H9 (cell line): ENCODE measurements around the gene CPT1A. TPM values are rescaled to one million over a fixed set of nuclear protein-coding genes. Genes with fewer than 3 reads are reported as not detected.

Source experiments
- DNase-seq: peaks from one replicate; pipeline ENCODE4 v3.0.0-alpha.2; 2017
- H2AFZ ChIP-seq: one replicate; pipeline ENCODE4 v1.6.1; 2013; ENCODE audit warnings: mild to moderate bottlenecking, low read length, control low read depth, moderate library complexity
- H2AK5ac ChIP-seq: 2 replicates; pipeline ENCODE4 v1.6.1; 2013; ENCODE audit warnings: low read length, control low read depth, mixed read lengths; ENCODE audit not compliant: insufficient read length
- H2BK120ac ChIP-seq: one replicate; pipeline ENCODE4 v1.6.1; 2013; ENCODE audit warnings: low read depth, mild to moderate bottlenecking, low read length, control low read depth, inconsistent platforms; ENCODE audit not compliant: poor library complexity, severe bottlenecking
- H2BK12ac ChIP-seq: 2 replicates; pipeline ENCODE4 v1.6.1; 2013; ENCODE audit warnings: low read length, control low read depth, mixed read lengths, low read depth; ENCODE audit not compliant: insufficient read length
- H2BK15ac ChIP-seq: 2 replicates; pipeline ENCODE4 v1.6.1; 2013; ENCODE audit warnings: low read depth, low read length, control low read depth
- H2BK20ac ChIP-seq: one replicate; pipeline ENCODE4 v1.6.1; 2013; ENCODE audit warnings: low read depth, mild to moderate bottlenecking, low read length, control low read depth, inconsistent platforms; ENCODE audit not compliant: poor library complexity, severe bottlenecking
- H2BK5ac ChIP-seq: 2 replicates; pipeline ENCODE4 v1.6.1; 2013; ENCODE audit warnings: low read length, control low read depth, mixed read lengths; ENCODE audit not compliant: insufficient read length
- H3K14ac ChIP-seq: 2 replicates; pipeline ENCODE4 v1.6.1; 2013; ENCODE audit warnings: low read length, control low read depth; ENCODE audit not compliant: insufficient read depth
- H3K18ac ChIP-seq: 2 replicates; pipeline ENCODE4 v1.6.1; 2013; ENCODE audit warnings: low read depth, mild to moderate bottlenecking, mixed read lengths, low read length, control low read depth; ENCODE audit not compliant: insufficient read length
- H3K23ac ChIP-seq: 2 replicates; pipeline ENCODE4 v1.6.1; 2013; ENCODE audit warnings: low read length, control low read depth, mixed read lengths, low read depth; ENCODE audit not compliant: insufficient read length
- H3K23me2 ChIP-seq: 2 replicates; pipeline ENCODE4 v1.6.1; 2013; ENCODE audit warnings: low read depth, mild to moderate bottlenecking, mixed read lengths, low read length, control low read depth; ENCODE audit not compliant: insufficient read length, poor library complexity, severe bottlenecking
- H3K27ac ChIP-seq: 2 replicates; pipeline ENCODE4 v1.5.1; 2013; ENCODE audit warnings: low read length, control low read depth, mixed read lengths, low read depth; ENCODE audit not compliant: insufficient read length
- H3K27me3 ChIP-seq: 2 replicates; pipeline ENCODE4 v1.6.1; 2013; ENCODE audit warnings: low read length, control low read depth, inconsistent platforms; ENCODE audit not compliant: insufficient read depth
- H3K4ac ChIP-seq: 2 replicates; pipeline ENCODE4 v1.6.1; 2013; ENCODE audit warnings: low read depth, mild to moderate bottlenecking, control low read depth, inconsistent platforms, low read length, moderate library complexity
- H3K4me1 ChIP-seq: 2 replicates; pipeline ENCODE4 v1.6.1; 2013; ENCODE audit warnings: low read length, control low read depth, inconsistent platforms; ENCODE audit not compliant: insufficient read depth
- H3K4me2 ChIP-seq: 2 replicates; pipeline ENCODE4 v1.6.1; 2013; ENCODE audit warnings: low read length, control low read depth, mixed read lengths; ENCODE audit not compliant: insufficient read length, insufficient read depth
- H3K56ac ChIP-seq: 2 replicates; pipeline ENCODE4 v1.6.1; 2013; ENCODE audit warnings: low read depth, mild to moderate bottlenecking, mixed read lengths, low read length, control low read depth; ENCODE audit not compliant: insufficient read length
- H3K79me1 ChIP-seq: 2 replicates; pipeline ENCODE4 v1.6.1; 2013; ENCODE audit warnings: low read depth, mild to moderate bottlenecking, moderate library complexity, low read length, control low read depth, inconsistent platforms; ENCODE audit not compliant: insufficient read depth, poor library complexity, severe bottlenecking
- H3K79me2 ChIP-seq: 2 replicates; pipeline ENCODE4 v1.6.1; 2013; ENCODE audit warnings: low read length, control low read depth, inconsistent platforms; ENCODE audit not compliant: insufficient read depth
- H3K9ac ChIP-seq: 2 replicates; pipeline ENCODE4 v1.6.1; 2013; ENCODE audit warnings: low read length, control low read depth, mixed read lengths; ENCODE audit not compliant: insufficient read length; ENCODE audit errors: extremely low read depth
- H3K9me3 ChIP-seq: one replicate; pipeline ENCODE4 v1.6.1; 2013; ENCODE audit warnings: low read depth, low read length, inconsistent platforms; ENCODE audit not compliant: control insufficient read depth
- H3T11ph ChIP-seq: one replicate; pipeline ENCODE4 v1.6.1; 2013; ENCODE audit warnings: mild to moderate bottlenecking, low read length, control low read depth, inconsistent platforms
- H4K20me1 ChIP-seq: one replicate; pipeline ENCODE4 v1.6.1; 2013; ENCODE audit not compliant: control insufficient read depth, insufficient read length, insufficient read depth
- H4K5ac ChIP-seq: 2 replicates; pipeline ENCODE4 v1.6.1; 2013; ENCODE audit warnings: low read depth, mild to moderate bottlenecking, mixed read lengths, low read length, control low read depth; ENCODE audit not compliant: insufficient read length
- H4K8ac ChIP-seq: replicated peaks from 2 replicates; pipeline ENCODE4 v1.6.1; 2013; ENCODE audit warnings: low read length, control low read depth, mixed read lengths, low read depth; ENCODE audit not compliant: insufficient read length
- H4K91ac ChIP-seq: 2 replicates; pipeline ENCODE4 v1.6.1; 2013; ENCODE audit warnings: low read depth, mild to moderate bottlenecking, moderate library complexity, mixed read lengths, low read length, control low read depth; ENCODE audit not compliant: insufficient read length
- H3K27ac Mint-ChIP-seq, 3 experiments: 2 replicates in 2 of 3; 3 replicates in 1 of 3; pipeline ENCODE4 v1.8.0; 2020 to 2021; ENCODE audit warnings: mixed read lengths in 3 of 3, mild to moderate bottlenecking in 1 of 3, moderate library complexity in 1 of 3
- H3K27me3 Mint-ChIP-seq: 2 replicates; pipeline ENCODE4 v1.8.0; 2021; ENCODE audit warnings: low read depth, mild to moderate bottlenecking, moderate library complexity, mixed read lengths
- H3K36me3 Mint-ChIP-seq, 3 experiments: 2 replicates in 2 of 3; 3 replicates in 1 of 3; pipeline ENCODE4 v1.8.0; 2020 to 2021; ENCODE audit warnings: low read depth in 3 of 3, mixed read lengths in 3 of 3; ENCODE audit not compliant: insufficient read depth in 1 of 3
- H3K4me1 Mint-ChIP-seq, 2 experiments: 2 replicates each; pipeline ENCODE4 v1.8.0; 2020; ENCODE audit warnings: mixed read lengths in 2 of 2
- H3K4me3 Mint-ChIP-seq, 2 experiments: 2 replicates in 1 of 2; 3 replicates in 1 of 2; pipeline ENCODE4 v1.8.0; 2020 to 2021; ENCODE audit warnings: mild to moderate bottlenecking in 2 of 2, mixed read lengths in 2 of 2, moderate library complexity in 1 of 2
- H3K9me3 Mint-ChIP-seq, 2 experiments: 2 replicates in 1 of 2; 3 replicates in 1 of 2; pipeline ENCODE4 v1.8.0; 2020; ENCODE audit warnings: mild to moderate bottlenecking in 2 of 2, mixed read lengths in 2 of 2, moderate library complexity in 1 of 2
- WGBS: extraction: QIAGEN DNeasy Blood & Tissue Kit; methylation state at CpG from one replicate; pipeline ENCODE4 v1.1.7; 2013; ENCODE audit warnings: missing lambda C conversion rate, low lambda C conversion rate, mixed read lengths; ENCODE audit not compliant: insufficient read length; ENCODE audit errors: extremely low coverage; 5-methylcytosine and 5-hydroxymethylcytosine counted together
- total RNA-seq: library from RNA; stranded (reverse); gene quantifications from 2 replicates; pipeline ENCODE4 v1.2.1, GENCODE V29; 2021
- TF ChIP-seq, protein P1 (sequence below): fragments of 200-600 bp; sonication (generic); conservative IDR thresholded peaks from 3 replicates; pipeline ENCODE4 v1.8.0; 2021; ENCODE audit warnings: antibody characterized with exemption, mild to moderate bottlenecking

Gene CPT1A
- total RNA-seq, 1 experiment from 2014 or later: 7.5 TPM

DNA sequence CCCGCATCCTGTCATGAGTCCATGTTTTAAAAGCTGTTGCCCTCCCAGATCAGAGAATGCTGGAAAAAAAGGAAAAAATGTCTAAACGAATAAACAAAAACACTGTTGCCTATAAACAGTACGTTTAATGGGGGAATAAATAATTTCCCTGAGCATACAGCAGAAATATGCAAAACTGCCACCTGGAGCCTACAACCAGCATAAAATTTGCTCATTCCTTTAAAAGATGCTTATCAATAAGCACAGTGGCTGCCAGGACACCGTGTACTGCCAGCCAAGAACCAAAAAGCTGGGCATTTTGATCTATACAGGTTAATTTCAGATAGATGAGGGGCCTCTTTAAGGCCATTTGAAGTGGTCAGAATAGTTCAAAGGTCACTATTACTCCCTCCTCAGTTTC lies 5.7 kb upstream of the CPT1A start:
- DNase-seq: no peak
- Histone ChIP-seq H3K27me3 (peaks cover 20% of the 10 kb centered on the region), H3T11ph (no peak overlapping the region), H3K23ac (no peak overlapping the region), H2AFZ (no peak overlapping the region), H3K79me1 (no peaks in the 10 kb centered on the region), H2BK15ac (no peak overlapping the region), H2BK12ac (no peak overlapping the region), H3K9me3 (no peaks in the 10 kb centered on the region), H3K79me2 (no peaks in the 10 kb centered on the region), H3K27ac (no peak overlapping the region), H4K5ac (no peak overlapping the region), H3K4ac (no peak overlapping the region), H2AK5ac (no peak overlapping the region), H4K20me1 (no peaks in the 10 kb centered on the region), H3K14ac (no peak overlapping the region), H4K8ac (no peak overlapping the region), H2BK5ac (no peak overlapping the region), H3K23me2 (no peaks in the 10 kb centered on the region), H3K4me1 (no peaks in the 10 kb centered on the region), H3K18ac (no peak overlapping the region), H4K91ac (no peak overlapping the region), H3K4me2 (no peak overlapping the region), H2BK120ac (no peak overlapping the region), H2BK20ac (no peak overlapping the region), H3K56ac (no peak overlapping the region), H3K9ac (no peak overlapping the region)
- TF ChIP-seq, protein P1, sequence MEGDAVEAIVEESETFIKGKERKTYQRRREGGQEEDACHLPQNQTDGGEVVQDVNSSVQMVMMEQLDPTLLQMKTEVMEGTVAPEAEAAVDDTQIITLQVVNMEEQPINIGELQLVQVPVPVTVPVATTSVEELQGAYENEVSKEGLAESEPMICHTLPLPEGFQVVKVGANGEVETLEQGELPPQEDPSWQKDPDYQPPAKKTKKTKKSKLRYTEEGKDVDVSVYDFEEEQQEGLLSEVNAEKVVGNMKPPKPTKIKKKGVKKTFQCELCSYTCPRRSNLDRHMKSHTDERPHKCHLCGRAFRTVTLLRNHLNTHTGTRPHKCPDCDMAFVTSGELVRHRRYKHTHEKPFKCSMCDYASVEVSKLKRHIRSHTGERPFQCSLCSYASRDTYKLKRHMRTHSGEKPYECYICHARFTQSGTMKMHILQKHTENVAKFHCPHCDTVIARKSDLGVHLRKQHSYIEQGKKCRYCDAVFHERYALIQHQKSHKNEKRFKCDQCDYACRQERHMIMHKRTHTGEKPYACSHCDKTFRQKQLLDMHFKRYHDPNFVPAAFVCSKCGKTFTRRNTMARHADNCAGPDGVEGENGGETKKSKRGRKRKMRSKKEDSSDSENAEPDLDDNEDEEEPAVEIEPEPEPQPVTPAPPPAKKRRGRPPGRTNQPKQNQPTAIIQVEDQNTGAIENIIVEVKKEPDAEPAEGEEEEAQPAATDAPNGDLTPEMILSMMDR: no peak
- H3K36me3 Mint-ChIP-seq: no peaks in the 10 kb centered on the region
- no peak overlapping the region for H3K4me3 Mint-ChIP-seq
- peaks cover 0 to 3% of the 10 kb centered on the region in 2 experiments; a peak in 3 of 5 replicates for H3K9me3 Mint-ChIP-seq
- no peak overlapping the region for H3K27ac Mint-ChIP-seq
- H3K27me3 Mint-ChIP-seq: peaks cover 89% of the 10 kb centered on the region
- no CpG with 5 or more reads among the region's 4 CpGs for WGBS
- peaks cover 11 to 15% of the 10 kb centered on the region in 2 experiments for H3K4me1 Mint-ChIP-seq
